WTC11 (cell line): ENCODE results near the gene TRDMT1. TPM values are rescaled to one million over a fixed set of nuclear protein-coding genes. Genes with fewer than 3 reads are reported as not detected.
A peak's percentile ranks its signal among the peaks of the same experiment; 100 is the strongest.

Experiments used
- ATAC-seq: fragments of 200-7000 bp; cut with Tn5 transposase; 2 replicates; pipeline ENCODE4 v1.10.0; 2021; ENCODE audit warnings: mild to moderate bottlenecking, moderate library complexity
- CTCF ChIA-PET: fragments of 300-600 bp; sonication (Branson Sonifier 250); formaldehyde crosslinking; loops from one replicate; lab custom pipeline; 2021; ENCODE audit warnings: antibody characterized with exemption; lab: Charles Lee
- POLR2A ChIA-PET: fragments of 350-600 bp; sonication (Branson Sonifier 250); formaldehyde crosslinking; loops from one replicate; lab custom pipeline; 2021; ENCODE audit warnings: antibody characterized with exemption; lab: Charles Lee
- DNase-seq: peaks from one replicate; pipeline ENCODE4 v3.0.0; 2021; ENCODE audit warnings: low spot score
- H3K27ac Mint-ChIP-seq: 2 replicates; pipeline ENCODE4 v1.8.0; 2021; ENCODE audit warnings: mixed read lengths
- H3K27me3 Mint-ChIP-seq: 2 replicates; pipeline ENCODE4 v1.8.0; 2021; ENCODE audit warnings: low read depth, mild to moderate bottlenecking, moderate library complexity, mixed read lengths
- H3K36me3 Mint-ChIP-seq: 2 replicates; pipeline ENCODE4 v1.8.0; 2021; ENCODE audit warnings: mixed read lengths
- H3K4me1 Mint-ChIP-seq: 2 replicates; pipeline ENCODE4 v1.8.0; 2022; ENCODE audit warnings: mixed read lengths
- H3K4me3 Mint-ChIP-seq: 2 replicates; pipeline ENCODE4 v1.8.0; 2021; ENCODE audit warnings: mild to moderate bottlenecking, moderate library complexity, mixed read lengths
- H3K9me3 Mint-ChIP-seq: 2 replicates; pipeline ENCODE4 v1.8.0; 2021; ENCODE audit warnings: mixed read lengths
- CREM ChIP-seq: sonication (generic); formaldehyde crosslinking; IDR thresholded peaks from 2 replicates; pipeline ENCODE4 v1.8.1; 2022; ENCODE audit warnings: mild to moderate bottlenecking, missing genetic modification reagents, moderate library complexity
- CTCF ChIP-seq: fragments of 200-600 bp; IDR thresholded peaks from 2 replicates; pipeline ENCODE4 v1.8.0; 2022; ENCODE audit warnings: antibody characterized with exemption
- IRF1 ChIP-seq: sonication (generic); formaldehyde crosslinking; IDR thresholded peaks from 2 replicates; pipeline ENCODE4 v1.8.0; 2023; ENCODE audit warnings: missing genetic modification reagents
- NR2C2 ChIP-seq: sonication (generic); formaldehyde crosslinking; IDR thresholded peaks from 2 replicates; pipeline ENCODE4 v1.8.0; 2022; ENCODE audit warnings: mild to moderate bottlenecking, missing genetic modification reagents
- STAT6 ChIP-seq: sonication (generic); formaldehyde crosslinking; conservative IDR thresholded peaks from 2 replicates; pipeline ENCODE4 v1.8.1; 2023; ENCODE audit warnings: mild to moderate bottlenecking, low read depth, missing genetic modification reagents, moderate library complexity
- TCF7 ChIP-seq: sonication (generic); formaldehyde crosslinking; IDR thresholded peaks from 2 replicates; pipeline ENCODE4 v1.8.0; 2022; ENCODE audit warnings: mild to moderate bottlenecking, low read depth, missing genetic modification reagents, moderate library complexity
- TEAD1 ChIP-seq: sonication (generic); formaldehyde crosslinking; IDR thresholded peaks from 2 replicates; pipeline ENCODE4 v1.8.0; 2022; ENCODE audit warnings: mild to moderate bottlenecking, missing genetic modification reagents
- USF2 ChIP-seq: sonication (generic); formaldehyde crosslinking; IDR thresholded peaks from 2 replicates; pipeline ENCODE4 v1.8.1; 2023; ENCODE audit warnings: mild to moderate bottlenecking, missing genetic modification reagents, moderate library complexity
- ZNF219 ChIP-seq: sonication (generic); formaldehyde crosslinking; IDR thresholded peaks from 2 replicates; pipeline ENCODE4 v1.8.0; 2023; ENCODE audit warnings: missing genetic modification reagents, mild to moderate bottlenecking, borderline replicate concordance
- ZNF425 ChIP-seq: fragments of 250-450 bp; sonication (Bioruptor Pico); conservative IDR thresholded peaks from 2 replicates; pipeline ENCODE4 v1.9.0; 2021; ENCODE audit warnings: mild to moderate bottlenecking
- total RNA-seq: library from RNA; stranded (reverse); gene quantifications from 3 replicates; pipeline ENCODE4 v1.2.3, GENCODE V29; 2021

The TRDMT1 gene
- total RNA-seq, 1 experiment from 2014 or later = 11.7 TPM

GRCh38 chr10:17227367-17228090 is 26.1 kb upstream of the TRDMT1 start:
- Mint-ChIP-seq H3K27ac (no peak overlapping the region), H3K36me3 (peaks cover 4% of the 10 kb centered on the region; the same call in 1 of the 2 replicates), H3K27me3 (peaks cover 54% of the 10 kb centered on the region), H3K9me3 (no peaks in the 10 kb centered on the region), H3K4me3 (peak overlapping the region; percentile 93), H3K4me1 (peaks cover 22% of the 10 kb centered on the region)
- no peak for DNase-seq
- TF ChIP-seq STAT6 (CRISPR knock-in tag) = no peak
- TF ChIP-seq CTCF = peak; percentile 19; the same call in 1 of the 2 replicates
- CTCF ChIA-PET = interaction anchor here (0.5 to 1.7 kb wide), 6 partner anchors 20 to 504 kb away, joined by 3 to 6 read pairs (median 3); partner anchors contain the start of gene TRDMT1
- no peak for ATAC-seq
- POLR2A ChIA-PET = no interaction called here

GRCh38 chr10:17226891-17227303 is 25.4 kb upstream of the TRDMT1 start:
- no peaks in the 10 kb centered on the region for H3K9me3 Mint-ChIP-seq
- ChIA-PET CTCF (interaction anchor here (0.6 to 1.7 kb wide), 6 partner anchors 26 to 504 kb away, joined by 3 to 6 read pairs (median 3); partner anchors contain the start of gene TRDMT1), POLR2A (no interaction called here)
- H3K4me3 Mint-ChIP-seq = peak overlapping the region; percentile 93
- peaks cover 54% of the 10 kb centered on the region for H3K27me3 Mint-ChIP-seq
- peaks cover under 1% of the 10 kb centered on the region; the same call in 1 of the 2 replicates for H3K36me3 Mint-ChIP-seq
- no peak for TF ChIP-seq TEAD1 (CRISPR knock-in tag)
- no peak for TF ChIP-seq IRF1 (CRISPR knock-in tag)
- TF ChIP-seq ZNF425 (CRISPR knock-in tag) = no peak
- TF ChIP-seq NR2C2 (CRISPR knock-in tag) = no peak
- no peak for TF ChIP-seq ZNF219 (CRISPR knock-in tag)
- TF ChIP-seq CREM (CRISPR knock-in tag) = no peak
- peaks cover 18% of the 10 kb centered on the region for H3K4me1 Mint-ChIP-seq
- ATAC-seq = no peak
- H3K27ac Mint-ChIP-seq = no peak overlapping the region
- DNase-seq = peak; percentile 12

GRCh38 chr10:17225808-17226207 is 24.3 kb upstream of the TRDMT1 start:
- no peaks in the 10 kb centered on the region for H3K36me3 Mint-ChIP-seq
- POLR2A ChIA-PET = no interaction called here
- peaks cover 54% of the 10 kb centered on the region for H3K27me3 Mint-ChIP-seq
- H3K4me1 Mint-ChIP-seq = peaks cover 18% of the 10 kb centered on the region
- DNase-seq (no peak), ATAC-seq (no peak)
- no peak for TF ChIP-seq TCF7 (CRISPR knock-in tag)
- no peak for TF ChIP-seq USF2 (CRISPR knock-in tag)
- H3K27ac Mint-ChIP-seq = no peak overlapping the region
- CTCF ChIA-PET = no interaction called here
- H3K4me3 Mint-ChIP-seq = no peak overlapping the region
- H3K9me3 Mint-ChIP-seq = no peaks in the 10 kb centered on the region
